Esophagus squamous epithelium (tissue), 5 donors: ENCODE data around the gene STEEP1. TPM values are rescaled to one million over a fixed set of nuclear protein-coding genes. Genes with fewer than 3 reads are reported as not detected.
"Not testable (repeated sequence)": the region's sequence is repeated elsewhere in the genome, so short reads cannot be mapped to it uniquely, and the experiment has no call there.

Source experiments
- DNase-seq: peaks from one replicate; lab custom pipeline; 2025; lab: John Stamatoyannopoulos, UW
- H3K27ac ChIP-seq, 4 donors: fragments of 200-600 bp; sonication (generic); one replicate each; pipeline ENCODE4 v1.5.1; 2016 to 2019; ENCODE audit warnings: mild to moderate bottlenecking in 1 of 4
- H3K27me3 ChIP-seq, 4 donors: fragments of 200-600 bp; sonication (generic); 1 replicate in 3 of 4; 2 replicates in 1 of 4; pipeline versions ENCODE4 v1.5.1 to v1.6.0; 2017 to 2021; ENCODE audit warnings: antibody characterized with exemption in 1 of 4
- H3K36me3 ChIP-seq, 3 donors: fragments of 200-600 bp; sonication (generic); one replicate each; pipeline ENCODE4 v1.5.1; 2016 to 2019
- H3K4me1 ChIP-seq, 3 donors: fragments of 200-600 bp; sonication (generic); one replicate each; pipeline ENCODE4 v1.5.1; 2017 to 2019
- H3K4me3 ChIP-seq, 4 donors: fragments of 200-600 bp; sonication (generic); 1 replicate in 3 of 4; 2 replicates in 1 of 4; pipeline ENCODE4 v1.5.1; 2016 to 2019; ENCODE audit warnings: mild to moderate bottlenecking in 2 of 4, moderate library complexity in 1 of 4
- H3K9me3 ChIP-seq, 3 donors: fragments of 200-600 bp; sonication (generic); one replicate each; pipeline ENCODE4 v1.5.1; 2016 to 2019
- CTCF ChIP-seq, 6 experiments: fragments of 450-650 bp in 4 of 6; fragments of 200-600 bp in 2 of 6; sonication (generic) in 2 of 6; IDR thresholded peaks; one replicate each; pipeline ENCODE4 v1.5.1; 2016 to 2019; ENCODE audit warnings: antibody characterized with exemption in 6 of 6, mild to moderate bottlenecking in 4 of 6, moderate library complexity in 4 of 6
- POLR2A ChIP-seq, 4 donors: fragments of 450-650 bp; IDR thresholded peaks; one replicate each; pipeline ENCODE4 v1.6.1; 2017; ENCODE audit warnings: antibody characterized with exemption in 4 of 4, mild to moderate bottlenecking in 4 of 4, moderate library complexity in 3 of 4
- WGBS, 2 donors: methylation state at CpG; one replicate each; pipeline ENCODE4 v1.1.5; 2018; 5-methylcytosine and 5-hydroxymethylcytosine counted together
- intact Hi-C: fragments of 100-400 bp; cut with DNase I; formaldehyde crosslinking; loops from one replicate; pipeline ENCODE4 v1.15.0; 2022
- total RNA-seq, 4 donors: library from RNA; depleted of rRNA; stranded (reverse); fragments of >200 nt; gene quantifications; one replicate each; pipeline ENCODE4 v1.1.0, GENCODE V29; 2016
- donor health status: DM: yes; HTN: yes; CAD: no.

Gene STEEP1
- total RNA-seq, 4 donors from 2014 or later: 14.8 to 31.1 (median 17.2) TPM

- no peak overlapping the region for H3K4me3 ChIP-seq
- no peaks in the 10 kb centered on the region for H3K9me3 ChIP-seq
- intact Hi-C loops: no loop called here
- 48 to 61% methylated on average over 4 of the region's 4 CpGs for WGBS, 2 donors
- no peaks in the 10 kb centered on the region for H3K36me3 ChIP-seq
- H3K4me1 ChIP-seq: no peaks in the 10 kb centered on the region
- no peak overlapping the region for H3K27ac ChIP-seq
- TF ChIP-seq CTCF (IDR thresholded peaks at IDR 0.05): no peak
- no peaks in the 10 kb centered on the region for H3K27me3 ChIP-seq
- DNase-seq: no peak
These were observed 46.8 kb downstream of the STEEP1 start for GRCh38 chrX:119518371-119518770.

- no peak for DNase-seq
- H3K27me3 ChIP-seq: no peaks in the 10 kb centered on the region
- H3K9me3 ChIP-seq: no peaks in the 10 kb centered on the region
- peaks cover 0 to 5% (median 4%) of the 10 kb centered on the region in 3 donors for H3K4me1 ChIP-seq
- TF ChIP-seq CTCF (IDR thresholded peaks at IDR 0.05) (peak; percentile 28 to 83 (median 74)), POLR2A (IDR thresholded peaks at IDR 0.05) (no peak)
- no peak overlapping the region for H3K4me3 ChIP-seq
- intact Hi-C loops: no loop called here
- H3K36me3 ChIP-seq: no peaks in the 10 kb centered on the region
- 30 to 34% methylated on average over 4 to 5 of the region's 5 CpGs for WGBS, 2 donors
- no peak overlapping the region for H3K27ac ChIP-seq
These were observed 49.0 kb downstream of the STEEP1 start for GRCh38 chrX:119516157-119516702.

- no peak overlapping the region for H3K4me3 ChIP-seq
- peak in 5 of 6 experiments; percentile 58 to 83 (median 69) for TF ChIP-seq CTCF (IDR thresholded peaks at IDR 0.05)
- no peak for TF ChIP-seq POLR2A (IDR thresholded peaks at IDR 0.05)
- peaks cover 0 to 5% (median 4%) of the 10 kb centered on the region in 3 donors for H3K4me1 ChIP-seq
- no peak overlapping the region for H3K27ac ChIP-seq
- H3K9me3 ChIP-seq: no peaks in the 10 kb centered on the region
- no peaks in the 10 kb centered on the region for H3K36me3 ChIP-seq
- no peaks in the 10 kb centered on the region for H3K27me3 ChIP-seq
- intact Hi-C loops: no loop called here
- DNase-seq: no peak
- WGBS, 2 donors: 49% methylated on average over 8 of the region's 14 CpGs; no CpG with 5 or more reads in 1 of the 2 donors
These were observed 52.9 kb downstream of the STEEP1 start for GRCh38 chrX:119512146-119512800.

GRCh38 chrX:119507206-119507605, 58.0 kb downstream of the STEEP1 start:
- Histone ChIP-seq H3K4me3 (no peak overlapping the region), H3K27me3 (no peaks in the 10 kb centered on the region), H3K27ac (peak overlapping the region in 3 of 4 donors; percentile 58 to 64 (median 62)), H3K36me3 (no peaks in the 10 kb centered on the region), H3K4me1 (peaks cover 8 to 27% (median 10%) of the 10 kb centered on the region in 3 donors), H3K9me3 (no peaks in the 10 kb centered on the region)
- no peak for DNase-seq
- no peak for TF ChIP-seq POLR2A (IDR thresholded peaks at IDR 0.05)
- TF ChIP-seq CTCF (IDR thresholded peaks at IDR 0.05): no peak
- WGBS, 2 donors: 64% methylated on average over 6 of the region's 6 CpGs; no CpG with 5 or more reads in 1 of the 2 donors
- intact Hi-C loops: no loop called here

- 60 to 68% methylated on average over 4 of the region's 4 CpGs for WGBS, 2 donors
These were observed 59.3 kb downstream of the STEEP1 start for GRCh38 chrX:119505945-119506344.

GRCh38 chrX:119505145-119505544, 60.1 kb downstream of the STEEP1 start:
- WGBS, 2 donors: 81 to 88% methylated on average over 8 to 9 of the region's 10 CpGs
- H3K4me1 ChIP-seq: peaks cover 8 to 45% (median 12%) of the 10 kb centered on the region in 3 donors
- H3K4me3 ChIP-seq, H3K27me3 ChIP-seq, H3K9me3 ChIP-seq, H3K27ac ChIP-seq, intact Hi-C loops, DNase-seq, H3K36me3 ChIP-seq: not testable (repeated sequence)

More at GRCh38 chrX:119505945-119506344, 59.3 kb downstream of the STEEP1 start:
- no peak overlapping the region for H3K4me3 ChIP-seq
- H3K9me3 ChIP-seq: no peaks in the 10 kb centered on the region
- H3K4me1 ChIP-seq: peaks cover 8 to 37% (median 12%) of the 10 kb centered on the region in 3 donors
- TF ChIP-seq CTCF (IDR thresholded peaks at IDR 0.05): no peak
- no peak for TF ChIP-seq POLR2A (IDR thresholded peaks at IDR 0.05)
- no peaks in the 10 kb centered on the region for H3K27me3 ChIP-seq
- no peaks in the 10 kb centered on the region for H3K36me3 ChIP-seq
- no peak overlapping the region for H3K27ac ChIP-seq
- no peak for DNase-seq
- intact Hi-C loops: no loop called here
